Measurements from ENCODE around the gene PRDM12.

The PRDM12 gene

DNA sequence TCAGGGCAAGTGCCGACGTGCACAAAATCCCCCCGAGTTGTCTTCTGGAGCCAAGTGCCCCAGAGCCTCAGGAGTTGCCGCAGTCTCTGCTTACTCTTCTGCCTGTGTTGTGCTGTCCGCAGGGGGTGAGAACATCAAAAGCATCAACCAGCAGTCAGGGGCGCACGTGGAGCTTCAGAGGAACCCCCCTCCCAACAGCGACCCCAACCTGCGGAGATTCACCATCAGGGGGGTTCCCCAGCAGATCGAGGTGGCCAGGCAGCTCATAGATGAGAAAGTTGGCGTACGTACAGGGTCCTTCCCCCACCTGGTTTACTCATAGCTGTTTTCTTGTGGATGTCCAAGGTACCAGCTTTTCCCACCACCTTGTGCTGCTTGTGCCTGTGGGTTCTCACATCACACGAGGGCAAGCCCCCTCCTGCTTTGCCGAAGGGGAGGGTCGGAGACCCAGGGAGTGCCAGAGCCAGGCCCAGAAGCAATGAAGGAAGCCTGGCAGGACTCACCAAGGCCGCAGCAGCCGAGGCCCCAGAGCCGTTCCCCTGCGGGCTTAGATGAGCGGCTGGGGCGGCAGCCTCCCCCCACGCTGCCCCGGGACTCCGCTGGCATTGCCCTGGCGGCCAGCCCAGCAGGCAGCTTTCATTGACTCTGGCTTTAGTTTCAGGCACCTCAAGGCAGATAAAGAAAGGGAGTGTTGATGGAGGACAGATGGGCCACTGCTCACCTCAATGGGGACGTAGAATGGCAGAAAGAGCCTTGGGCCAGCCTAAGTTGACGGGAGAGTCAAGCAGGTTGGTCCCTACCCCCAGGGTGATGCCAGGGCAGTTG lies 33.7 kb upstream of the PRDM12 start:
- Histone ChIP-seq H3K36me3 (ENCODE audit: control insufficient read depth in 2 of 2, insufficient read depth in 2 of 2, low read length in 2 of 2) (peaks cover 74 to 89% of the 10 kb centered on the region in 2 donors), H3K9me3 (ENCODE audit: control insufficient read depth in 2 of 2, low read length in 2 of 2) (no peaks in the 10 kb centered on the region)

GRCh38 chr9:130631331-130632080 lies 32.9 kb upstream of the PRDM12 start:
- Histone ChIP-seq H3K4me1 (ENCODE audit: control insufficient read depth in 2 of 2, insufficient read depth in 2 of 2, low read length in 2 of 2) (no peaks in the 10 kb centered on the region), H3K9me3 (ENCODE audit: control insufficient read depth in 2 of 2, low read length in 2 of 2) (no peaks in the 10 kb centered on the region), H3K36me3 (ENCODE audit: control insufficient read depth in 2 of 2, insufficient read depth in 2 of 2, low read length in 2 of 2) (peaks cover 75 to 89% of the 10 kb centered on the region in 2 donors), H3K27ac (ENCODE audit: low read depth in 2 of 2, low read length in 2 of 2) (no peak overlapping the region), H3K9ac (ENCODE audit: low read depth in 1 of 2, low read length in 2 of 2) (no peak overlapping the region), H3K27me3 (ENCODE audit: control insufficient read depth in 2 of 2, insufficient read depth in 2 of 2, low read length in 2 of 2) (no peaks in the 10 kb centered on the region), H3K4me3 (ENCODE audit: low read length in 2 of 2) (no peak overlapping the region)

More for the DNA sequence above, 33.7 kb upstream of the PRDM12 start:
- H3K4me1 ChIP-seq (ENCODE audit: control insufficient read depth in 2 of 2, insufficient read depth in 2 of 2, low read length in 2 of 2) = no peaks in the 10 kb centered on the region
- H3K27me3 ChIP-seq (ENCODE audit: control insufficient read depth in 2 of 2, insufficient read depth in 2 of 2, low read length in 2 of 2) = no peaks in the 10 kb centered on the region
- no peak overlapping the region for H3K27ac ChIP-seq (ENCODE audit: low read depth in 2 of 2, low read length in 2 of 2)
- no peak overlapping the region for H3K9ac ChIP-seq (ENCODE audit: low read depth in 1 of 2, low read length in 2 of 2)
- no peak overlapping the region for H3K4me3 ChIP-seq (ENCODE audit: low read length in 2 of 2)

DNA sequence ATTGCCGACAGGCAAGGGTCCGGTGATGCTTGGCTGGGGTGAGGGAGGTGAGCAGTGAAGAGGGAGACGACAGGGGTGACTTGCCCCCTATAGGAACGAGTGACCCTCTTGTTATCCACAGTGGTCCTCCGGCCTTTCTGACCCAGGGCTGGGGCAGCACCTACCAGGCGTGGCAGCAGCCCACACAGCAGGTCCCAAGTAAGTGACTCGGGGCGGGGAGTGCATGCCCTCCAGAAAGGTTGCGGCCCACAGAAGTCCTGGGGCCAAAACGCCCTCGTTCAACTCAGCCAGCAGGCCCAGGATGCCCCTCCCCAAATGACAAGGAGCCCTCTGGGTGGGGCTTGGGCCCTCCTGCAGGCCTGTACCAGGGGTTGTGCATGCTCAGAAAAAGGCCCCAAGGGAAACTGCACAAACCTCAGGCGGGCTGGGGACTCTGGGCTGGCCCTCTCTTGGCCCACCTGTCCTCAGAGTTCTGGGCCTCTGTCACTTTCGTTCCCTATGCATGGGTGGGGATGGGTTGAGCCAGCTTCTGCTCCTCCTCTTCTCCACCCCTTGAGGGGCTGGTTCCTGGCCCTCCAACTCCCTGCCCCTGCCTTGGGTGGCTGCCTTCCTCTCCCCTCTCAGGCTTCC lies 32.2 kb upstream of the PRDM12 start:
- Histone ChIP-seq H3K4me3 (ENCODE audit: low read length in 2 of 2) (no peak overlapping the region), H3K4me1 (ENCODE audit: control insufficient read depth in 2 of 2, insufficient read depth in 2 of 2, low read length in 2 of 2) (no peaks in the 10 kb centered on the region), H3K27me3 (ENCODE audit: control insufficient read depth in 2 of 2, insufficient read depth in 2 of 2, low read length in 2 of 2) (no peaks in the 10 kb centered on the region), H3K36me3 (ENCODE audit: control insufficient read depth in 2 of 2, insufficient read depth in 2 of 2, low read length in 2 of 2) (peaks cover 71 to 83% of the 10 kb centered on the region in 2 donors), H3K9me3 (ENCODE audit: control insufficient read depth in 2 of 2, low read length in 2 of 2) (no peaks in the 10 kb centered on the region), H3K9ac (ENCODE audit: low read depth in 1 of 2, low read length in 2 of 2) (no peak overlapping the region), H3K27ac (ENCODE audit: low read depth in 2 of 2, low read length in 2 of 2) (no peak overlapping the region)

DNA sequence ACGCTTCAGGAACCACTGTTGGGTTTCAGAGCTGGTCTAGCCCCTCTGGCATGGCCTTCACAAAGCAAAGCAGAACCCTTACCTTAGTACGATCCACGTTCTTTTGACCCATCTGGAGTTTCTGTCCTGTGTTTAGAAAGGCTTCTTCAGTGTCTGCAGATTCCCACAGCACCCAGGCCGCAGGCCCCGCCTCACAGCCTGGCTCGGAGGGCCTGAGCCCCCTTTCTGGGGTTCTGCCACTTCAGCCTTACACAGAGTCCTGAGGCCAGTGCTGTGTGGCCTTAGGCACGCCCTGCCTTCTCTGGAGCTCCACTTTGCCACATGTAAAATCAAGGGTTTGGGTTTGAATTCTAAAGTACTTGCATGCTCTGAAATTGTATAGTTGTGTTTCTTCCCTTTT lies 31.6 kb upstream of the PRDM12 start:
- H3K27me3 ChIP-seq (ENCODE audit: control insufficient read depth in 2 of 2, insufficient read depth in 2 of 2, low read length in 2 of 2) = no peaks in the 10 kb centered on the region
- no peaks in the 10 kb centered on the region for H3K9me3 ChIP-seq (ENCODE audit: control insufficient read depth in 2 of 2, low read length in 2 of 2)
- no peak overlapping the region for H3K9ac ChIP-seq (ENCODE audit: low read depth in 1 of 2, low read length in 2 of 2)
- H3K27ac ChIP-seq (ENCODE audit: low read depth in 2 of 2, low read length in 2 of 2) = no peak overlapping the region
- H3K4me1 ChIP-seq (ENCODE audit: control insufficient read depth in 2 of 2, insufficient read depth in 2 of 2, low read length in 2 of 2) = no peaks in the 10 kb centered on the region
- peaks cover 65 to 77% of the 10 kb centered on the region in 2 donors for H3K36me3 ChIP-seq (ENCODE audit: control insufficient read depth in 2 of 2, insufficient read depth in 2 of 2, low read length in 2 of 2)
- H3K4me3 ChIP-seq (ENCODE audit: low read length in 2 of 2) = no peak overlapping the region

GRCh38 chr9:130633336-130634190 lies 30.8 kb upstream of the PRDM12 start:
- H3K9ac ChIP-seq (ENCODE audit: low read depth in 1 of 2, low read length in 2 of 2) = no peak overlapping the region
- H3K27ac ChIP-seq (ENCODE audit: low read depth in 2 of 2, low read length in 2 of 2) = no peak overlapping the region
- H3K27me3 ChIP-seq (ENCODE audit: control insufficient read depth in 2 of 2, insufficient read depth in 2 of 2, low read length in 2 of 2) = no peaks in the 10 kb centered on the region
- peaks cover 67 to 77% of the 10 kb centered on the region in 2 donors for H3K36me3 ChIP-seq (ENCODE audit: control insufficient read depth in 2 of 2, insufficient read depth in 2 of 2, low read length in 2 of 2)
- no peaks in the 10 kb centered on the region for H3K4me1 ChIP-seq (ENCODE audit: control insufficient read depth in 2 of 2, insufficient read depth in 2 of 2, low read length in 2 of 2)
- H3K4me3 ChIP-seq (ENCODE audit: low read length in 2 of 2) = no peak overlapping the region
- no peaks in the 10 kb centered on the region for H3K9me3 ChIP-seq (ENCODE audit: control insufficient read depth in 2 of 2, low read length in 2 of 2)

DNA sequence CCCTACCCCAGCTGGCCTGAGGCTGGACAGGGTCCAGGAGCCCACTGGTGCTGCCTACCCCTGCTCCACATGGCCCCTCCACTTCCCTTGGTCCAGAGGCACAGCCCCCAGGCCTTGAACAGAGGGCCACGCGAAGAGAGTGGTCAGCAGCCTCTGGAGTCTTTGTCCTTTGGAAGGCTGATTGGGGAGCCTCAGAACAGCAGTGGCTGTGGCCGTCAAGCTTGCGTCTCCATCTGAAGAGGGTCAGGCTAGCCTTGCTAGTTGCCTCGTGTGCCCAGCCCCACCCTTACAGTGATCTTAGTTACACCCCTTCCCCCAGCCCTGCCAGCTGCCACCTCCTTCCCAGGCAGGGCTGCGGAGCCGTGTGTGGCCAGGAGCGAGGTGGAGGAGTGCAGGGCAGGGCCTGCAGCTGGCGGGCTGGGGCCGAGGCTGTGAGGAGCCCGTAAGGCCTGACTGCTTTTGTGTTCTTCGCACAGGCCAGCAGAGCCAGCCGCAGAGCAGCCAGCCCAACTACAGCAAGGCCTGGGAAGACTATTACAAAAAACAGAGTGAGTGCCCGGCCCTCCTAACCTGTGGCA lies 30.1 kb upstream of the PRDM12 start:
- no peak overlapping the region for H3K4me3 ChIP-seq (ENCODE audit: low read length in 2 of 2)
- H3K9me3 ChIP-seq (ENCODE audit: control insufficient read depth in 2 of 2, low read length in 2 of 2) = no peaks in the 10 kb centered on the region
- H3K4me1 ChIP-seq (ENCODE audit: control insufficient read depth in 2 of 2, insufficient read depth in 2 of 2, low read length in 2 of 2) = no peaks in the 10 kb centered on the region
- H3K27me3 ChIP-seq (ENCODE audit: control insufficient read depth in 2 of 2, insufficient read depth in 2 of 2, low read length in 2 of 2) = no peaks in the 10 kb centered on the region
- H3K9ac ChIP-seq (ENCODE audit: low read depth in 1 of 2, low read length in 2 of 2) = no peak overlapping the region
- H3K27ac ChIP-seq (ENCODE audit: low read depth in 2 of 2, low read length in 2 of 2) = no peak overlapping the region
- H3K36me3 ChIP-seq (ENCODE audit: control insufficient read depth in 2 of 2, insufficient read depth in 2 of 2, low read length in 2 of 2) = peaks cover 68 to 74% of the 10 kb centered on the region in 2 donors

GRCh38 chr9:130634801-130635200 lies 29.6 kb upstream of the PRDM12 start:
- no peaks in the 10 kb centered on the region for H3K4me1 ChIP-seq (ENCODE audit: control insufficient read depth in 2 of 2, insufficient read depth in 2 of 2, low read length in 2 of 2)
- no peak overlapping the region for H3K27ac ChIP-seq (ENCODE audit: low read depth in 2 of 2, low read length in 2 of 2)
- H3K36me3 ChIP-seq (ENCODE audit: control insufficient read depth in 2 of 2, insufficient read depth in 2 of 2, low read length in 2 of 2) = peaks cover 64 to 68% of the 10 kb centered on the region in 2 donors
- no peaks in the 10 kb centered on the region for H3K9me3 ChIP-seq (ENCODE audit: control insufficient read depth in 2 of 2, low read length in 2 of 2)
- H3K4me3 ChIP-seq (ENCODE audit: low read length in 2 of 2) = no peak overlapping the region
- no peak overlapping the region for H3K9ac ChIP-seq (ENCODE audit: low read depth in 1 of 2, low read length in 2 of 2)
- no peaks in the 10 kb centered on the region for H3K27me3 ChIP-seq (ENCODE audit: control insufficient read depth in 2 of 2, insufficient read depth in 2 of 2, low read length in 2 of 2)

DNA sequence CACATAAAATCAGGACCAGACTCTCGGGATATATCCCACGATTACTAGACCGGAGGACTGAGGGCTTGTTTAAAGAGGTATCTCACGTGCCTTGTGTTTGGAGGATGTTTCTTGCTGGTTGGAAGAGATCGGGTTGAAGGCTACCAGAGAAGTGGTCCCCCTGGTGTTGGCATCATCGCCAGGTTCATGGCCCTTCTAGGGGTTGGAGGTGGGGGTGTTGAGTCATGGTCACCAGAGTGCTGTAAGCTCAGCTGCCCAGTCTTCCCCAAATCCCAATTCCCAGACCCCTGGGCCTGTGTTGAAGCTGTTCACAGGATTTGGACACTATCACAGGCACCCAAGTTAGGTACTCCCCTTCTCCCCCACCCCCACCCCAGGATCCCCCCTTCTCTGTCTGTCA lies 29.1 kb upstream of the PRDM12 start:
- Histone ChIP-seq H3K36me3 (ENCODE audit: control insufficient read depth in 2 of 2, insufficient read depth in 2 of 2, low read length in 2 of 2) (peaks cover 61 to 64% of the 10 kb centered on the region in 2 donors), H3K9me3 (ENCODE audit: control insufficient read depth in 2 of 2, low read length in 2 of 2) (no peaks in the 10 kb centered on the region), H3K9ac (ENCODE audit: low read depth in 1 of 2, low read length in 2 of 2) (no peak overlapping the region), H3K27ac (ENCODE audit: low read depth in 2 of 2, low read length in 2 of 2) (no peak overlapping the region), H3K27me3 (ENCODE audit: control insufficient read depth in 2 of 2, insufficient read depth in 2 of 2, low read length in 2 of 2) (no peaks in the 10 kb centered on the region), H3K4me3 (ENCODE audit: low read length in 2 of 2) (no peak overlapping the region), H3K4me1 (ENCODE audit: control insufficient read depth in 2 of 2, insufficient read depth in 2 of 2, low read length in 2 of 2) (no peaks in the 10 kb centered on the region)

DNA sequence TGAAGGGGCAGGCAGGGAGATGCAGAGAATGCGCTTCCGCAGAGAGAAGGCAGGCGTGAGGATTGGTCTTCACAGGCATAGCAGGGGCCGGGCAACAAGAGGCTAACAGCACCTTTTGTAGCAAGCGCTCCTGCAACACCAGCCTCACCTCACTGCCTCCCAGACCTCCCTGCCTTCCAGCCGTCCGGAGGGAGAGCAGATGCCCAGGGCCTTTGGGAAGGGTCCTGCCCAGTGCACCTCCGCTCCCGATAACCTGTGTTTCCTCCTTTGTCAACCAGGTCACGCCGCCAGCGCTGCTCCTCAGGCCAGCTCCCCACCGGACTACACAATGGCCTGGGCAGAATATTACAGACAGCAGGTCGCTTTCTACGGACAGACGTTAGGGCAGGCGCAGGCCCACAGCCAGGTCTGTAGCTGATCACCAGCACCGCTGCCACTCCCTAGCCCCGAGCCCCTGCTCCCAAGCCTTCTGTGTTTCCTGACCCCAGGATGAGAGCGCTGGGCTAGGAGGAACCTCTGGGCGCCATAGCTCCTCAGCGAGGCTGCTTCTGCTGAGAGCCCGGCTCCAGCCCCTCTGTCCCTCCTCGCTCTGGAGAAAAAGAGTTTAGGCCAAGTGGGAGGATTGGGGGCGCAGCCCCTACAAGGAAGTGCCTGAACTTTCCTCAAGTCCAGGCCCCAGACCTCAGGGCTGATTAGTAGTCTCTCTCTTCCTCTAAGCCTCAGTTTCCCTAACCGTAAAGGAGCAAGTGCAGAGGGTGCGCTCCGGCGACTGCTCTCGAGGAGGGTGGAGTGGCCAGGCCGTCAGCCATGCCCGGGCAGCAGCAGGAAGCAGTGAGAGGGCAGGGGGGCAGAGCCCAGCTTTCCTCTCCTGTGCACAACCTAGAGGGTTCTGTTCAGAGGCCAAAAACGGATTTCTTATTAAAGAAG lies 28.4 kb upstream of the PRDM12 start:
- Histone ChIP-seq H3K9me3 (ENCODE audit: control insufficient read depth in 2 of 2, low read length in 2 of 2) (no peaks in the 10 kb centered on the region), H3K27ac (ENCODE audit: low read depth in 2 of 2, low read length in 2 of 2) (no peak overlapping the region), H3K4me3 (ENCODE audit: low read length in 2 of 2) (no peak overlapping the region), H3K27me3 (ENCODE audit: control insufficient read depth in 2 of 2, insufficient read depth in 2 of 2, low read length in 2 of 2) (no peaks in the 10 kb centered on the region), H3K9ac (ENCODE audit: low read depth in 1 of 2, low read length in 2 of 2) (no peak overlapping the region), H3K4me1 (ENCODE audit: control insufficient read depth in 2 of 2, insufficient read depth in 2 of 2, low read length in 2 of 2) (no peaks in the 10 kb centered on the region), H3K36me3 (ENCODE audit: control insufficient read depth in 2 of 2, insufficient read depth in 2 of 2, low read length in 2 of 2) (peaks cover 55 to 57% of the 10 kb centered on the region in 2 donors)
